ENCODE data around the gene THSD8.

THSD8 gene

GRCh38 chr19:12782424-12783290 is 19.2 kb upstream of the THSD8 start:
- Histone ChIP-seq H3K9ac (ENCODE audit: low read depth, low read length) (peak overlapping the region; percentile 81), H3K9me3 (replicated peaks; ENCODE audit: low read length) (no peaks in the 10 kb centered on the region), H3K4me1 (ENCODE audit: control insufficient read depth, insufficient read depth, low read length) (peaks cover 74% of the 10 kb centered on the region)

GRCh38 chr19:12783291-12783848 is 18.5 kb upstream of the THSD8 start:
- Histone ChIP-seq H3K9me3 (replicated peaks; ENCODE audit: low read length) (no peaks in the 10 kb centered on the region), H3K27me3 (ENCODE audit: control insufficient read depth, insufficient read depth, low read length) (no peaks in the 10 kb centered on the region), H3K36me3 (ENCODE audit: insufficient read depth, low read length) (no peaks in the 10 kb centered on the region), H3K4me3 (ENCODE audit: low read length) (peak overlapping the region; percentile 69), H3K4me1 (ENCODE audit: control insufficient read depth, insufficient read depth, low read length) (peaks cover 78% of the 10 kb centered on the region), H3K9ac (ENCODE audit: low read depth, low read length) (peak overlapping the region; percentile 81), H3K4me2 (ENCODE audit: low read length) (peak overlapping the region; percentile 91)

More at GRCh38 chr19:12782424-12783290, 19.2 kb upstream of the THSD8 start:
- Histone ChIP-seq H3K4me2 (ENCODE audit: low read length) (peak overlapping the region; percentile 91), H3K27me3 (ENCODE audit: control insufficient read depth, insufficient read depth, low read length) (no peaks in the 10 kb centered on the region), H3K36me3 (ENCODE audit: insufficient read depth, low read length) (no peaks in the 10 kb centered on the region), H3K4me3 (ENCODE audit: low read length) (peak overlapping the region; percentile 69)

GRCh38 chr19:12783849-12784393 is 17.9 kb upstream of the THSD8 start:
- Histone ChIP-seq H3K27me3 (ENCODE audit: control insufficient read depth, insufficient read depth, low read length) (no peaks in the 10 kb centered on the region), H3K4me1 (ENCODE audit: control insufficient read depth, insufficient read depth, low read length) (peaks cover 78% of the 10 kb centered on the region), H3K4me2 (ENCODE audit: low read length) (peak overlapping the region; percentile 65), H3K4me3 (ENCODE audit: low read length) (peak overlapping the region; percentile 35), H3K36me3 (ENCODE audit: insufficient read depth, low read length) (no peaks in the 10 kb centered on the region), H3K9me3 (replicated peaks; ENCODE audit: low read length) (no peaks in the 10 kb centered on the region), H3K9ac (ENCODE audit: low read depth, low read length) (peak overlapping the region; percentile 65)

GRCh38 chr19:12784394-12784870 is 17.4 kb upstream of the THSD8 start:
- H3K9me3 ChIP-seq (replicated peaks; ENCODE audit: low read length): no peaks in the 10 kb centered on the region
- peaks cover 78% of the 10 kb centered on the region for H3K4me1 ChIP-seq (ENCODE audit: control insufficient read depth, insufficient read depth, low read length)
- H3K4me2 ChIP-seq (ENCODE audit: low read length): no peak overlapping the region
- peak overlapping the region; percentile 0 for H3K9ac ChIP-seq (ENCODE audit: low read depth, low read length)
- H3K36me3 ChIP-seq (ENCODE audit: insufficient read depth, low read length): no peaks in the 10 kb centered on the region
- no peak overlapping the region for H3K4me3 ChIP-seq (ENCODE audit: low read length)
- H3K27me3 ChIP-seq (ENCODE audit: control insufficient read depth, insufficient read depth, low read length): no peaks in the 10 kb centered on the region

GRCh38 chr19:12784871-12785430 is 16.9 kb upstream of the THSD8 start:
- Histone ChIP-seq H3K36me3 (ENCODE audit: insufficient read depth, low read length) (no peaks in the 10 kb centered on the region), H3K9me3 (replicated peaks; ENCODE audit: low read length) (no peaks in the 10 kb centered on the region), H3K9ac (ENCODE audit: low read depth, low read length) (peak overlapping the region; percentile 61), H3K27me3 (ENCODE audit: control insufficient read depth, insufficient read depth, low read length) (no peaks in the 10 kb centered on the region), H3K4me1 (ENCODE audit: control insufficient read depth, insufficient read depth, low read length) (peaks cover 73% of the 10 kb centered on the region), H3K4me3 (ENCODE audit: low read length) (no peak overlapping the region), H3K4me2 (ENCODE audit: low read length) (no peak overlapping the region)

- Histone ChIP-seq H3K4me2 (ENCODE audit: low read length) (peak overlapping the region; percentile 33), H3K4me3 (ENCODE audit: low read length) (no peak overlapping the region), H3K4me1 (ENCODE audit: control insufficient read depth, insufficient read depth, low read length) (peaks cover 75% of the 10 kb centered on the region), H3K27me3 (ENCODE audit: control insufficient read depth, insufficient read depth, low read length) (no peaks in the 10 kb centered on the region), H3K9me3 (replicated peaks; ENCODE audit: low read length) (no peaks in the 10 kb centered on the region), H3K36me3 (ENCODE audit: insufficient read depth, low read length) (no peaks in the 10 kb centered on the region), H3K9ac (ENCODE audit: low read depth, low read length) (peak overlapping the region; percentile 61)
Observed at GRCh38 chr19:12785431-12786031, 16.3 kb upstream of the THSD8 start.

- H3K4me2 ChIP-seq (ENCODE audit: low read length): peak overlapping the region; percentile 33
- no peak overlapping the region for H3K4me3 ChIP-seq (ENCODE audit: low read length)
- peak overlapping the region; percentile 61 for H3K9ac ChIP-seq (ENCODE audit: low read depth, low read length)
- H3K4me1 ChIP-seq (ENCODE audit: control insufficient read depth, insufficient read depth, low read length): peaks cover 81% of the 10 kb centered on the region
- H3K27me3 ChIP-seq (ENCODE audit: control insufficient read depth, insufficient read depth, low read length): no peaks in the 10 kb centered on the region
- no peaks in the 10 kb centered on the region for H3K36me3 ChIP-seq (ENCODE audit: insufficient read depth, low read length)
- H3K9me3 ChIP-seq (replicated peaks; ENCODE audit: low read length): no peaks in the 10 kb centered on the region
Observed at GRCh38 chr19:12786141-12786870, 15.6 kb upstream of the THSD8 start.

GRCh38 chr19:12786952-12787351 is 14.9 kb upstream of the THSD8 start:
- Histone ChIP-seq H3K4me1 (ENCODE audit: control insufficient read depth, insufficient read depth, low read length) (peaks cover 79% of the 10 kb centered on the region), H3K4me3 (ENCODE audit: low read length) (no peak overlapping the region), H3K27me3 (ENCODE audit: control insufficient read depth, insufficient read depth, low read length) (no peaks in the 10 kb centered on the region), H3K9ac (ENCODE audit: low read depth, low read length) (peak overlapping the region; percentile 61), H3K4me2 (ENCODE audit: low read length) (peak overlapping the region; percentile 33), H3K9me3 (replicated peaks; ENCODE audit: low read length) (no peaks in the 10 kb centered on the region), H3K36me3 (ENCODE audit: insufficient read depth, low read length) (no peaks in the 10 kb centered on the region)

- H3K27me3 ChIP-seq (ENCODE audit: control insufficient read depth, insufficient read depth, low read length): no peaks in the 10 kb centered on the region
- no peaks in the 10 kb centered on the region for H3K9me3 ChIP-seq (replicated peaks; ENCODE audit: low read length)
- H3K36me3 ChIP-seq (ENCODE audit: insufficient read depth, low read length): peaks cover 3% of the 10 kb centered on the region
- H3K4me3 ChIP-seq (ENCODE audit: low read length): no peak overlapping the region
- H3K9ac ChIP-seq (ENCODE audit: low read depth, low read length): no peak overlapping the region
- no peak overlapping the region for H3K4me2 ChIP-seq (ENCODE audit: low read length)
- H3K4me1 ChIP-seq (ENCODE audit: control insufficient read depth, insufficient read depth, low read length): peaks cover 74% of the 10 kb centered on the region
Observed at GRCh38 chr19:12787458-12787857, 14.4 kb upstream of the THSD8 start.

GRCh38 chr19:12788042-12788681 is 13.7 kb upstream of the THSD8 start:
- peak overlapping the region; percentile 69 for H3K4me3 ChIP-seq (ENCODE audit: low read length)
- H3K36me3 ChIP-seq (ENCODE audit: insufficient read depth, low read length): peaks cover 10% of the 10 kb centered on the region

More at GRCh38 chr19:12788042-12788681, 13.7 kb upstream of the THSD8 start:
- Histone ChIP-seq H3K4me1 (ENCODE audit: control insufficient read depth, insufficient read depth, low read length) (peaks cover 68% of the 10 kb centered on the region), H3K27me3 (ENCODE audit: control insufficient read depth, insufficient read depth, low read length) (no peaks in the 10 kb centered on the region), H3K9me3 (replicated peaks; ENCODE audit: low read length) (no peaks in the 10 kb centered on the region), H3K4me2 (ENCODE audit: low read length) (peak overlapping the region; percentile 91), H3K9ac (ENCODE audit: low read depth, low read length) (peak overlapping the region; percentile 98)
